HEK293T (cell line): ENCODE data around the gene OXCT1.

Source experiments
- BHLHE40 ChIP-seq: fragments of 450-650 bp; IDR thresholded peaks from 2 replicates; pipeline ENCODE4 v1.6.1; 2016; ENCODE audit warnings: mild to moderate bottlenecking, moderate library complexity, borderline replicate concordance
- CTBP1 ChIP-seq: fragments of 450-650 bp; IDR thresholded peaks from 2 replicates; pipeline ENCODE4 v1.6.1; 2016; ENCODE audit warnings: borderline replicate concordance
- ELF4 ChIP-seq: fragments of 450-650 bp; IDR thresholded peaks from 2 replicates; pipeline ENCODE4 v1.6.1; 2017; ENCODE audit warnings: antibody characterized with exemption
- FOXA1 ChIP-seq: fragments of 450-650 bp; IDR thresholded peaks from 2 replicates; pipeline ENCODE4 v1.6.1; 2016; ENCODE audit warnings: mild to moderate bottlenecking
- FOXK2 ChIP-seq: fragments of 450-650 bp; IDR thresholded peaks from 2 replicates; pipeline ENCODE4 v1.6.1; 2016; ENCODE audit warnings: mild to moderate bottlenecking
- FOXM1 ChIP-seq: fragments of 450-650 bp; IDR thresholded peaks from 2 replicates; pipeline ENCODE4 v1.6.1; 2017; ENCODE audit warnings: mild to moderate bottlenecking, borderline replicate concordance
- L3MBTL2 ChIP-seq: fragments of 450-650 bp; conservative IDR thresholded peaks from 2 replicates; pipeline ENCODE4 v1.6.1; 2016; ENCODE audit warnings: mild to moderate bottlenecking
- LEF1 ChIP-seq: fragments of 450-650 bp; IDR thresholded peaks from 2 replicates; pipeline ENCODE4 v1.6.1; 2017; ENCODE audit warnings: mild to moderate bottlenecking, borderline replicate concordance
- NFRKB ChIP-seq: fragments of 450-650 bp; IDR thresholded peaks from 2 replicates; pipeline ENCODE4 v1.6.1; 2016; ENCODE audit warnings: mild to moderate bottlenecking, moderate library complexity
- PKNOX1 ChIP-seq: fragments of 450-650 bp; IDR thresholded peaks from 2 replicates; pipeline ENCODE4 v1.6.1; 2016
- SP1 ChIP-seq: fragments of 450-650 bp; IDR thresholded peaks from 2 replicates; pipeline ENCODE4 v1.6.1; 2017
- SUZ12 ChIP-seq: fragments of 450-650 bp; IDR thresholded peaks from 2 replicates; pipeline ENCODE4 v1.6.1; 2016; ENCODE audit warnings: mild to moderate bottlenecking
- TARDBP ChIP-seq: fragments of 450-650 bp; IDR thresholded peaks from 2 replicates; pipeline ENCODE4 v1.6.1; 2016
- ZNF384 ChIP-seq: fragments of 450-650 bp; IDR thresholded peaks from 2 replicates; pipeline ENCODE4 v1.6.1; 2016

GRCh38 chr5:41761663-41762062, 108.6 kb downstream of the OXCT1 start:
- TF ChIP-seq CTBP1 = no peak
- no peak for TF ChIP-seq PKNOX1
- TF ChIP-seq FOXA1 = no peak
- TF ChIP-seq ZNF384 = no peak
- TF ChIP-seq SUZ12 = no peak
- no peak for TF ChIP-seq ELF4
- TF ChIP-seq TARDBP = no peak
- no peak for TF ChIP-seq FOXK2
- TF ChIP-seq FOXM1 = no peak
- no peak for TF ChIP-seq LEF1
- no peak for TF ChIP-seq SP1
- no peak for TF ChIP-seq BHLHE40
- no peak for TF ChIP-seq L3MBTL2
- no peak for TF ChIP-seq NFRKB
